GM18520 (cell line): ENCODE results near the gene LRRC43.
"Not testable (repeated sequence)": the region's sequence is repeated elsewhere in the genome, so short reads cannot be mapped to it uniquely, and the experiment has no call there.

Experiments used
- ATAC-seq: cut with Tn5 transposase; IDR thresholded peaks from one replicate; pipeline ENCODE4 v1.9.1; 2021; ENCODE audit not compliant: unreplicated experiment

LRRC43 gene

DNA sequence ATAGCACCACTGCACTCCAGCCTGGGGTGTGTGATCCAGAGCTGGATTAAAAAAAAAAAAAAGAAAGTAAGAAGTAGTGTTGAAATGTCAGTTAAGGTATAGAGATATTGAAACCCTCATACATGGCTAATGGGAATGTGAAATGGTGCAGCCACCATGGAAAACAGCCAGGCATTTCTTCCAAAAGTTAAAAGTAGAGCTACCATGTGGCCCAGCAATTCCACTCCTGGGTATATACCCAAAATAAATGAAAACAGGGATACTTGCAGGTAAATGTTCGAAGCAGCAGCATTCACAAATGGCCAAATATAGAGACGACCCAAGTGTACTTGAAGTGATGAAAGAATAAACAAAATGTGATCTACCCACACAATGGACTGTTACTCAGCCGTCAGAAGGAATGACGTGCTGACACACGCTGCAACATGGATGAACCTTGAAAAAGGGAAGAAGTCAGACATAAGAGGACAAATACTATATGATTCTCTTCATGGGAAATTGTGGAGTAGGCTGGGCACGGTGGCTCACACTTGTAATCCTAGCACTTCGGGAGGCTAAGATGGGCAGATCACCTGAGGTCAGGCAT is 24.1 kb upstream of the LRRC43 start:
- ATAC-seq, result no peak

DNA sequence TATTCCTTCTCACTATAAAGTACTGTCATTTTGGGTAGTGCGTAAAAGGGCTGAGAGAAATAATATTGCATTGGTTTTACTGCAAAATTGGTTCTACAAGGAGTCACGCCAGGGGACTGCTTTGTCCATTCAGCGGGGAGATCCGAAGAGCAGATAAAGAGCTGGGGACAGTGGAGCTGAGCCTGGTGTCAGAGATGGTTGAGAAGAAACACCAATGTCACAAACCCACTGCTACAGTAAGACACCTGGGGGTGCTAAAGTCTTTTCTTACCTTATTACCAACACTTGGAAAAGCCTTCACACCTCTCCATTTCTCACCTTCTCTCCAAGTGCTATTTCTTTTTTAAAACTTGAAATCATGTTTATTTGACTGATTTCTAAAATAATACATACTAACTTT is 23.0 kb upstream of the LRRC43 start:
- no peak for ATAC-seq

DNA sequence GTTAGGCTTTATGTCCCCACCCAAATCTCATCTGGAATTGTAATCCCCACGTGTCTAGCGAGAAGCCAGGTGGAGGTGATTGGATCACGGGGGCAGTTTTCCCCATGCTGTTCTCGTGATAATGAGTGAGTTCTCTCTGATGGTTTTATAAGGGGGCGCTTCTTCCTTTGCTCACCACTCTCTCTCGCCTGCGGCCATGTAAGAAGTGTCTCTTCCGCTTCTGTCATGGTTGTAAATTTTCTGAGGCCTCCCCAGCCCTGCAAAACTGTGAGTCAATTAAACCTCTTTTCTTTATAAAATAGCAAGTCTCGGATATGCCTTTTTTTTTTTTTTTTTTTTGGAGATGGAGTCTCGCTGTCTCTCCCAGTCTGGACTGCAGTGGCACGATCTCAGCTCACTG is 22.2 kb upstream of the LRRC43 start:
- ATAC-seq, result no peak

DNA sequence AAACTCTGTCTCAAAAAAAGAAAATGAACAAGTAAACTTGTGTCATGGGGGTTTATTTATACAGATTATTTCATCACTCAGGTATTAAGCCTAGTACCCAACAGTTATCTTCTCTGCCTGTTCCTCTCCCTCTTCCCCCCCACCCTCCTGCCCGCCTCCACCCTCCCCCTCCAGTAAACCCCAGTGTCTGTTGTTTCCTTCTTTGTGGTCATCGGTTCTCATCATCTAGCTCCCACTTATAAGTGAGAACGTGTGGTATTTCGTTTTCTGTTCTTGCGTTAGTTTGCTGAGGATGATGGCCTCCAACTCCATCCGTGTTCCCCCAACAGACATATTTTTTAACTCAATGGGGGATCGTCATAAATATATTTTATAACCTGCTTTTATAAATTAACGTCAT is 21.2 kb upstream of the LRRC43 start:
- no peak for ATAC-seq

DNA sequence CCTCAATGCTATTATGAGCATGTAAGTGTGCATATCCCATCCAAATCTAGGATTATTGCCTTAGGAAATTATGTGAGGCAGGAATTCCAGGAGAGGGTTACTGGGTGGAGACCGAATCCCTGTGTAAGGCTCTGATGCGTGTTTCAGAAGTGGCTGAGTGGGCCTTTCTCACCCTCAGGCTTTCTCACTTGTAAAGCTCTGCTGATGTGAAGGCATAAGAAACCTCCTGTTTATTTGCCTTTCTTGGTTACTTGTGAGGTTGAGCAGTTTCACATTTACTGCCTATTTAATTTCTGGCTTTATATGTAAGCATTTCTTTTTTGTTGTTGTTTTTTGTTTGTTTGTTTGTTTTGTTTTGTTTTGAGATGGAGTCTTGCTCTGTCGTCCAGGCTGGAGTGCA is 19.9 kb upstream of the LRRC43 start:
- ATAC-seq, result no peak

DNA sequence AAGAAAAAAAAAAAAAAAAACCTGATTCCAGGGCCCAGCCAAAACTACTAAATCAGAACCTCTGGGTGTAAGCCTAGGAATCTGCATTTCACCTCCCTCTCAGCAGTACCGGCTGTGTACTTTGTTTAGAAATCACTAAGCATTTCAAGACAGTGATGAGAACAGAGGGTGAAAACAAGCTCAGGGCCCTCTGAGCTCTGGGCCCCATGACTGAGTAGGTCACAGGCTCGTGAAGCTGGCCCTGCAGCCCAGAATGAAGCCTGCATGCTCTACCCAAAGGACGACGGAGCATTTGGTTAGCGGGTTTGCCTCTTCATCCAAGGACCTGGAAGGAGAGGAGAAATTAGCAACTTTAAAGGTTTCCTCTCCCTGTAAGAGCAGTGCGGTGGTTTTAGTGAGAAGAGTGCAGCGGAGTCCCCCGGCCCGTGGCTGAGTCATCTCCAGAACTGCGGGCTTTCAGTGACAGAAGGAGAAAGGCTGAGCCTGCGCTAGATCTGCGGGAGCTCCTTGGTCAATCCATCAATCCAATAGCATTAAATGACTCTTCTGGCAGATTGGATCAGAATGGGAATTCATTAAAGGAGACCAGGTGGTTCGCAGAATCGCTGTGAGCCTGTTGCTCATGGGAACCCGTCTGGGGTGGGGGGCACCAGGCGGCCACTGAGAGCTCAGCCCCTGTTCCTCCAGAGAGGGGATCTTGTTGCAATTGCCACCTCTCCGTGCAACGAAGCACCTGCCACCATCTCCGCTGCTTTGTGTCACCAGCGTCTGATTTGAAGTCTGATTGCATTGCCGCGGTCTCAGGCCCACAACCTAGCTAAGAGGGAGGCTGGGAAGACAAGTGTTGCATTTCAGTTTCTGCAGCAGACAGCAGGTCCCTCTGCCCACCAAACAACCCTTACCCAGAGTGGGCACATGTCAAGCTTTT is 16.2 kb upstream of the LRRC43 start:
- ATAC-seq, result no peak

DNA sequence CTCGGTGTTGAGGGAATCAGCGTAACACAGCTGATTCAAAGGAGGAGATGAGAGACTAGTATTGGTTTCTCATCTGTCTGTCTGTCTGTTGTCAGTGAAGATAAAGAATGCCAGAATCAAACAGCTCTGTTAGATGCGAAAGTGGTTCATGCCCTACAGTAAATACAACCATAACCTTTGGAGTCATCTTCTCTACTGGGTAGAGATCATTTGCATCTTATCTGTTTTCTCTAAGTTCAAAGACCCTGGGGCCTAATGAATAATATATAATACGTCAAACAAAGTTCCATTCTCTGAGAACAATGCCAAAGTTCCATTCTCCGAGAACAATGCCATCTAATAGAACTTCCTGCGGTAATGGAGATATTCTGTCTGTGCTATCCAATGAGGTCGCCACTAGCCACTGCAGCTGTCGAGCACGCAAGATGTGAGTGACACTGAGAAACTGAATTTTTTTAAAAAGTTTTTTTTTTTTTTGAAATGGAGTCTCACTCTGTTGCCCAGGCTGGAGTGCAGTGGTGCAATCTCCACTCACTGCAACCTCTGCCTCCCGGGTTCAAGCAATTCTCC is 15.5 kb upstream of the LRRC43 start:
- ATAC-seq, result no peak

DNA sequence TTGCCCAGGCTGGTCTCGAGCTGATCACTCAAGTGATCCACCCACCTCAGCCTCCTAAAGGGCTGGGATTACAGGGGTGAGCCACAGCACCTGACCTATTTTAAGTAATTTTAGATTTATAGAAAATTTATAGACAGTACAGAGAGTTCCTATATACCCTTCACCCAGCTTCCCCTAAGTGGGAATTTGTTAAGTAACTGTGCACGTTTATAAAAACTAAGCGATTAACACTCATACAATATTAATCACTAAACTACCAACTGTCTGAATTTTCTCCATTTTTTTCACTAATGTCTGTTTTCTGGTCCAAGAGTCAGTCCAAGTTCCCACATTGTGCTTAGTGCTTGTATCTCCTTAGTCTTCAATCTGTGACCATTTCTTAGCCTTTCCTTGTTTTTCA is 14.4 kb upstream of the LRRC43 start:
- no peak for ATAC-seq

DNA sequence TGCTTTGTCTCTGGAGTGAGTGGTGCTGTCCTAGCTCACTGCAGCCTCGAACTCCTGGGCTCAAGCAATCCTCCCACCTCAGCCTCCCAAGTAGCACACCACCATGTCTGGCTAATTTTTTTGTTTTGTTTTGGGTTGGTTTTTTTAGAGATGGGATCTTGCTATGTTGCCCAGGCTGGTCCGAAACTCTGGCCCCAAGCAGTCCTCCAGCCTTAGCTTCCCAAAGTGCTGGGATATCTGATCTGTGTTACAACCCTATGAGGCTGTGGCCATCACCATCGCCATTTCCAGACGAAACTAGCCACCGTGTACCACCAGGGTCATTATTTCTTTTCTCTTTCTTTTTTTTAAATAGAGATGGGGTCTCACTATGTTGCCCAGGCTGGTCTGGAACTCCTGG is 11.5 kb upstream of the LRRC43 start:
- ATAC-seq, result no peak

DNA sequence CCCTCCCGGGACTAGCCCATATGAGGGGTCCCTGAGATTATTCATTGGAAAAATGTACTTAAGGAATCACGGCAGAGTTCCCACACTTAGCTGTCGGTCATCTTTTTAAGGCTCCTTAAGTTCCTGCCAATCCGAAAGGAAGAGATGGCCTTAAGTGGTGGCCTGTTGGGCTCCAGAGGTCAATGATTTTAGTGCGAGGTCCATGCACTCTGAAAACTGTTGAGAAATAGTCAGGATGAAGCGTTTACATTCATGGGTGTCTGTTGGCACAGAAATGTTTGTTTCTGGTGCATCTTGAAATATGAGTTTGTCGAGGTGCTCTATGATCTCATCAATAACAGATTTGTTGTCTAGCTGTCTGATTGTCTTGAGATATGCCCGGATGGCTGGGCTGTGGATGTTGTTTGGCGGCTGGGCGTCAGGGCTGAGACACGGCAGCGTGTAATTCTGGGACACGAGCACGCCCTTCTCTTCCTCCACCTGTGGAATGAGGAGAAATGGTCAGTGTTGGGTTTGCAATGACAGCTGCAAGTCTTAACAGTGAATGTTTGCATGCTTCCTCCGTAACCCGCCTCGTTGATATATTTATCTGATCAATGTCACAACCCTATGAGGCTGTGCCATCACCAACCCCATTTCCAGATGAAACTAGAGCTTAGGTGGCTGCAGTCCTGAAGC is 10.5 kb upstream of the LRRC43 start:
- ATAC-seq, result no peak

DNA sequence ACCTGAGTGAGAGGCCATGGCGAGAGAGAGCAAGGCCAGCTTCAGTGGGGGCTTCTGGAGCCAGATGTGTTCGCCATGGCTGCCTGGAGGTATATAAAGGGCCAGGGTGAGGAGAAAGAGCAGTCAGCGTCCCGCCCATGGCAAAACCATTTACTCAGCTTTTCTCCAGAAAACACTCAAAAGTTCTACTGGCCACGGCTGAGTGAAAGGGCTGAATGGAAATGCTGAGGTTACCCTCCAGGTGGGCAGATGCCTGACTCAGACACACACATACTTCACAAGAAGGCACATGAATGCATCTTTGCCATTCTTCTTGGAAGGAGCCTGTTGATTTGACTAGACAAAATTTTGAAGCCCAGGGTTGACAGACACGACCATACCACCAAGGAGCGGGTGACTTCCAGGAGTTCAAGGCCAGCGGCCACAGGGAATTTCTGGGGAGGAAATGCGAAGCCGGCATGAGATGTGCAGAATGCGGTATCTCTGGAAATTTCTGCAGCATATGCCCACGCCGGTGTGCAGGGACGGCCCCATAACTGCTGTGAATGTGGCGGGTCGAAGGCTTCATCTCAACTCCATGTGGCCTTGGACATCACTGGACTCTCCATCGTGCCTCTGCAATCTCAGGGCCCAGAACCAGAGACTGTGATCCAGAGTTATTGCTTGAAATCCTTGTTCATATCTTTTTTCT is 8.6 kb upstream of the LRRC43 start, which contains the start of gene IL31:
TSS of gene IL31 (minus strand) at position 67 of the 691 bp plus-strand sequence. CDS start at position 18, 49 bp downstream.
- no peak for ATAC-seq

DNA sequence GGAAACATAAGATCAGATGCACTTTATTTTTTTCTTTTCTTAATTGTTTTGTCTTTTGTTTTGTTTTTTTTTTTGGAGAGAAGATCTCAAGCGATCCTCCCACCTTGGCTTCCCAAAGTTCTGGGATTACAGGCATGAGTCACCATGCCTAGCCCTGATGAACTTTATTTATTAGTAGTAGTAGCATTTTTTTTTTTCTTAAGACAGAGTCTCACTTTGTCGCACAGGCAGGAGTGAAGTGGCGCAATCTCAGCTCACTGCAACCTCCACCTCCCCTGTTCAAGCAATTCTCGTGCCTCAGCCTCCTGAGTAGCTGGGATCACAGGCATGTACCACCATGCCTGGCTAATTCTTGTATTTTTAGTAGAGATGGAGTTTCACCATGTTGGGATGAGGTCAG is 6.5 kb upstream of the LRRC43 start:
- ATAC-seq, result not testable (repeated sequence)

DNA sequence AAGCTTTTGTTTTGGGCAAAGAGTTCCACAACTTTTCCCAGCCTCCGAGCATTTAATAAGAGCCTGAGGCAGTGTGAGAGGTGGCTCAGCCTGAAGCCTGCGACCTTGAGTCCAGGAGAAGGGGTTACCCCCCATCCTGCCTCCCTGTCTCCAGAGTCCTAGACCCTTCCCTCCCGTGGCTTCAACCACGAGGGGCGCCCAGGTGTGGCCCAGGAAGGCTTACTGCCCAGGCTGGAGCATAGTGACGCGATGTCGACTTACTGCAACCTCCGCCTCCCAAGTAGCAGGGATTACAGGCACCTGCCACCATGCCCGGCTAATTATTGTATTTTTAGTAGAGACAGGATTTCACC is 641 bp downstream of the LRRC43 start:
- no peak for ATAC-seq

DNA sequence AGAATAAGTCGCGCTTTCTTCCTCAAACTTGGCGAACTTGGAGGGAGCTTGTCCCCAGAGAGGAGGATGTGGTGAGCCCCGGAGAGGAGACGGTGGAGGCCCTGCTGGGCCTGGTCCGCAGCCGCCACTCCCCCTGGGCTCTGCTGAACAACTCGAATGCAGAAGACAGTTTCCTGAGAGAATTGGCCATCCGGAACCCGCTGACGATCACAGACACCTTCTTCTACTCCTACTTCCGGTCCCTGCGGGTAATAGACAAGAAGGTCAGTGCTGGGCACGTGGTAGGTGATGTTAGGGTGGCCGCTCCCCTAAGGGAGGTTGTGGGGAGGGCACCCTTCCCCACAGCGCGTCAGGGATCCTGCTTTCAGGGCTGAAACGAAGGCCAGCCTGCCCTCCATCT is 1.6 kb downstream of the LRRC43 start:
- no peak for ATAC-seq

DNA sequence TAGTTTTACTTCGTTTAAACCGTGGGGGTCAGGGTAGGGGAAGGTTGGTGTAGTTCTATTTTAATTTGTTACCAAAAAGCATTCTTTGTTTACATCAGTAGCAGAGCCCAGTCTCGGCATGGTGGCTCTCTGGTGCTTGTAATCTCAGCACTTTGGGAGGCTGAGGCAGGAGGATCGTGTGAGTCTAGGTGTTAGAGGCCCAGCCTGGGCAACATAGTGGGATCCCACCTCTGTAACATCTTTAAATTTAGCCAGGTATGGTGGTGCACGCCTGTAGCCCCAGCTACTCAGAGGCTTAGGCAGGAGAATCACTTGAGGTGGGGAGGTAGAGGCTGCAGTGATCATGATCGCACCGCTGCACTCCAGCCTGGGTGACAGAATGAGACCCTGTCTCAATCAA is 2.2 kb downstream of the LRRC43 start:
- ATAC-seq, result no peak

DNA sequence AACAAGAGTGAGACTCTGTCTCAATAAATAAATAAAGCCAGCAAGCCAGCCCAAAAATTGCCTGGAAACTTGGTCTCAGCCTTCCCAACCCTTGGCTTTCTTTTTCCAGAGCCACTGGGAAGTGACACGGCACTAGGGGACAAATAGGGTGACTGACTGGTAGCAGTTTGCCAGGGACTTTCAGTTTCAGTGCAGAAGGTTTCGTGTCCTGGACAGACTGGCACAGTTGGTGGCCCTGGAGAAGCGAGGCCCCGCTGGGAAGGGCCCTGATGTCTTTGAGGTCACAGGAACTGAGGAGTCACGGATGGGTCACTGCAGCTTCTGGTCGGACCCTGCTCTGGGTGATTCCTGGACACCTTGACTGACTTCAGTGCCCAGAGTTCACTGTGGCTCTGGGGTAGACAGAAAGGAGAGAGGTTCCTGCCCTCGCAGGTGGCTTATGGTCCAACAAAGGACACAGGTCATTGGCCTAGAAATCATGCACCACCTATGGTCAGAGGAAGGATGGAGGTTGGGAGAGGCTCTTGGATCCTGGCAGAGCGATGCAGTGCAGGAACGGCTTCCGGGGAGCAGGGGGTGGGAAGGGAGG is 2.7 kb downstream of the LRRC43 start:
- ATAC-seq, result no peak

DNA sequence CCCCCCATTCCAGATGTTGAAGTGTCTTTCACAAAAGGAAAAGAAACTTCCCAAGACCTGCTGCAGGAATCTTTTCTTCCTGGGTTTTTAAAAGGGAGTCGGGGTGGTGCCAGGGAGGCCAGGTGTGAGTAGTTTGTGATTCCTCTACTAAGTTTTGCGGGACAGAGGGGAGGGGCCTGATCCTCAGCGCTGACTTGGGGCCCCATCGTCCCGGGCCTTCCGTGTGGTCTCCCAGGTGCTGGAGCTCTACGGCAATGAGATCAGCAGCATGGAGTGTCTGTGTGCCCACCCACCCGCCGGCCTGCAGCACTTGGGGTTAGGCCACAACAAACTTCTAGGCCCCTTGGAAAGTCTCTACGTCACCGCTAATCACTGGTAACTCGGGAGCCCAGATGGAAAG is 4.5 kb downstream of the LRRC43 start:
- ATAC-seq, result no peak

DNA sequence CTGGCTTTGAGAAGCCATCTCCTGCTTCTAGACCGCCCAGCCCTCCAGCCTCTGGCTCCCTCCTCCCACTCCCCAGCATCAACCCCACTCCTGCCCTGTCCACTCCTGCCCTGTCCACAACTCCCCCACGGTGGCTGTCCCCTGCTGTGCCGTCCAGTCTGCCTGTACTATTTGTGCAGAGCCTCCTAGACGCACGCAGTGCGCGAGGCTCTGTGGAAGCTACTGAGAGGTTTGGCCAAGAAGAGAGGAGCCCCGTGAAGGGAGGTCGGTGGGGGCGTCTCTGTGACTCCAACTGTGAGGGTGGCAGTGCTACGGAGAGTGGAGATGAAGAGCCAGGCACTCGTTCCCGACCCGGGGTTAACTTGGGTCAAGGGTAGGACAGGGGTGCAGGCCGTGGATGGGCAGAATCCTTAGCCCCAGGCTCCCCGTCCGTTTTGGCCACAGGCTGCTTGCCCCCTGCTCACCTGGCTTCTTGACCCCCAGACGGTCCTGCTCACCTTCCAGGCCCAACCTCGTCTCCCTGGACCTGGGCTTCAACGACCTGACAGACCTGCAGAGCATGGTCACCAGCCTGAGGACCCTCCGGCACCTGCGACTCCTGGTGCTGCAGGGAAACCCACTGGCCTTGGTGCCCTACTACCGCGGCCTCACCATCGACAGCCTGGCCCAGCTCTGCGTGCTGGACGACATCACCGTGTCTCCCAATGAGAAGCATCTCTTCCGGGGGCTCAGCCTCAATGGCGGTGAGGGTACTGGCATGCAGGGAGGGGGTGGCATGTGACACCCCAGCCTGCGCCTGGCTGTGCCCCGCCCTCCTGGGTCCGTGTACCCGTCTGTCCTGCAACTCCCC is 6.9 kb downstream of the LRRC43 start:
- no peak for ATAC-seq

DNA sequence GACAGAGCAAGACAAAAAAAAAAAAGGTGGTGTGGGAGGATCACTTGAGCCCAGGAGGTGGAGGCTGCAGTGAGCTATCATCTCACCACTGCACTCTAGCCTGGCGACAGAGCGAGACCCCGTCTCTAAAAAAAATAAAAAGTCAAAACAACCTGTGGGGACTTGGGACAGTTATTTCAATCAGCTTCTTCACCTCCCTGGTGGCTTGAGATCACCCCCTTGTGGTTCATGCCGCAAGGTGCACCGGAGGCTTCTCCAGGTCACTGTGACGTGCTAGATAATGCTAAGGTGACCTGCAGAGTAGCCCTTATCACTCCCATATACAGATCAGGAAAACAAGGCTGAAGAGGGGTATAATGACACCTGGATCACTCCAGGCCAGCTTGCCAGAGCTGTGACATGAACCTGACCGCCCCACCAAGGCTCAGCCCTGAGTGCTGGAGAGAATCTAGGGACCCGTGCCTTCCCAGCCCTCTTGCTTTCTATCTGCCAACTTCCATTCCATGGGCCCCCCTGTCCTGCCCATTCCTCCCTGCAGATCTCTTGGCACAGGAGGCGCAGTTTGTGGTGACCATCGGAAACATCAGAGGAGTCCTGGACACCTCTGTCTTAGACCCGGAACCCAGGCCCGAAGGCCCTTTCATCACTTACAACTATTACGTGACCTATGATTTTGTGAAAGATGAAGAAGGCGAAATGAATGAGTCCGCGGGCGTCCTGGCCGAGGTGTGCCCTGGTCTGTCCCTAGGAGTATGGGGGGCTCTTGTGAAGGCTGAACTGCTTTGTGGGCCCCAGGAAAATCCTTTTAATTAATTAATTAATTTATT is 8.1 kb downstream of the LRRC43 start:
- ATAC-seq, result no peak
